GM23338 (cell line): Measurements from ENCODE around the gene SMCR8. TPM values are rescaled to one million over a fixed set of nuclear protein-coding genes. Genes with fewer than 3 reads are reported as not detected.

Experiments
- ATAC-seq: fragments of 200-7000 bp; cut with Tn5 transposase; 3 replicates; pipeline ENCODE4 v1.9.1; 2020
- DNase-seq: peaks from one replicate; pipeline ENCODE4 v3.0.0-alpha.2; 2015; ENCODE audit warnings: low spot score
- H2AFZ ChIP-seq: fragments of 200-600 bp; sonication (generic); 2 replicates; pipeline ENCODE4 v1.8.0; 2016; ENCODE audit warnings: antibody characterized with exemption, mild to moderate bottlenecking, moderate library complexity
- H3F3A ChIP-seq: fragments of 200-600 bp; sonication (generic); replicated peaks from 2 replicates; pipeline ENCODE4 v1.8.0; 2017; ENCODE audit warnings: antibody characterized with exemption, mixed run types, low read depth
- H3K27ac ChIP-seq: fragments of 200-600 bp; sonication (generic); 2 replicates; pipeline ENCODE4 v1.6.1; 2016; ENCODE audit warnings: low read depth
- H3K27me3 ChIP-seq: fragments of 200-600 bp; sonication (generic); 2 replicates; pipeline ENCODE4 v1.8.0; 2016; ENCODE audit warnings: mild to moderate bottlenecking, mixed run types, moderate library complexity; ENCODE audit not compliant: insufficient read depth
- H3K36me3 ChIP-seq: fragments of 200-600 bp; sonication (generic); 2 replicates; pipeline ENCODE4 v1.8.0; 2016; ENCODE audit warnings: mild to moderate bottlenecking; ENCODE audit not compliant: insufficient read depth
- H3K4me1 ChIP-seq: fragments of 200-600 bp; sonication (generic); 2 replicates; pipeline ENCODE4 v1.8.0; 2016; ENCODE audit warnings: mild to moderate bottlenecking, moderate library complexity; ENCODE audit not compliant: insufficient read depth
- H3K4me2 ChIP-seq: fragments of 200-600 bp; sonication (generic); 2 replicates; pipeline ENCODE4 v1.7.1; 2017; ENCODE audit warnings: mixed run types
- H3K4me3 ChIP-seq: fragments of 200-600 bp; sonication (generic); 2 replicates; pipeline ENCODE4 v1.6.1; 2016; ENCODE audit warnings: mixed run types
- H3K79me2 ChIP-seq: fragments of 200-600 bp; sonication (generic); replicated peaks from 2 replicates; pipeline ENCODE4 v1.8.0; 2017; ENCODE audit warnings: mild to moderate bottlenecking; ENCODE audit not compliant: insufficient read depth
- H3K9me2 ChIP-seq: fragments of 200-600 bp; sonication (generic); 2 replicates; pipeline ENCODE4 v1.8.0; 2017; ENCODE audit not compliant: insufficient read depth
- H4K20me1 ChIP-seq: fragments of 200-600 bp; sonication (generic); replicated peaks from 2 replicates; pipeline ENCODE4 v1.8.0; 2017; ENCODE audit warnings: mild to moderate bottlenecking; ENCODE audit not compliant: insufficient read depth
- H3K27ac Mint-ChIP-seq: 2 replicates; pipeline ENCODE4 v1.8.0; 2020; ENCODE audit warnings: inconsistent platforms, mild to moderate bottlenecking, moderate library complexity, mixed read lengths
- H3K27me3 Mint-ChIP-seq: 3 replicates; pipeline ENCODE4 v1.8.0; 2022; ENCODE audit warnings: low read depth, mild to moderate bottlenecking, moderate library complexity, mixed read lengths, inconsistent platforms; ENCODE audit not compliant: insufficient read depth, poor library complexity
- H3K36me3 Mint-ChIP-seq: 3 replicates; pipeline ENCODE4 v1.8.0; 2021; ENCODE audit warnings: low read depth, mild to moderate bottlenecking, inconsistent platforms, moderate library complexity, mixed read lengths
- H3K4me1 Mint-ChIP-seq: 3 replicates; pipeline ENCODE4 v1.8.0; 2020; ENCODE audit warnings: mild to moderate bottlenecking, inconsistent platforms, mixed read lengths
- H3K4me3 Mint-ChIP-seq: 3 replicates; pipeline ENCODE4 v1.8.0; 2021; ENCODE audit warnings: moderate library complexity, mild to moderate bottlenecking, inconsistent platforms, mixed read lengths
- H3K9me3 Mint-ChIP-seq: 3 replicates; pipeline ENCODE4 v1.8.0; 2020; ENCODE audit warnings: moderate library complexity, mild to moderate bottlenecking, inconsistent platforms, mixed read lengths
- CREB1 ChIP-seq: fragments of 250-450 bp; sonication (Bioruptor Pico); IDR thresholded peaks from 2 replicates; pipeline ENCODE4 v1.5.0; 2020; ENCODE audit warnings: low read depth, mild to moderate bottlenecking, moderate library complexity
- CTCF ChIP-seq, 2 experiments: fragments of 200-600 bp in 1 of 2; sonication (generic) in 1 of 2; conservative IDR thresholded peaks; 2 replicates each; pipeline versions ENCODE4 v1.5.1 to v1.6.1; 2016 to 2017; ENCODE audit warnings: antibody characterized with exemption in 2 of 2, low read depth in 2 of 2, mild to moderate bottlenecking in 2 of 2, moderate library complexity in 1 of 2
- EZH2 ChIP-seq: fragments of 200-600 bp; sonication (generic); IDR thresholded peaks from one replicate; pipeline ENCODE4 v1.8.0; 2017; ENCODE audit warnings: antibody characterized with exemption, mild to moderate bottlenecking, low read depth; ENCODE audit not compliant: unreplicated experiment
- EZH2phosphoT487 ChIP-seq: fragments of 200-600 bp; sonication (generic); IDR thresholded peaks from one replicate; pipeline ENCODE4 v1.8.1; 2018; ENCODE audit warnings: antibody characterized with exemption; ENCODE audit not compliant: unreplicated experiment
- JUNB ChIP-seq: IDR thresholded peaks from one replicate; pipeline ENCODE4 v1.6.1; 2016; ENCODE audit warnings: antibody characterized with exemption; ENCODE audit not compliant: unreplicated experiment
- NANOG ChIP-seq: IDR thresholded peaks from 2 replicates; pipeline ENCODE4 v1.6.1; 2016; ENCODE audit warnings: antibody characterized with exemption, borderline replicate concordance
- POLR2AphosphoS5 ChIP-seq: IDR thresholded peaks from 2 replicates; pipeline ENCODE4 v1.6.1; 2016; ENCODE audit warnings: antibody characterized with exemption, low read depth
- REST ChIP-seq: IDR thresholded peaks from one replicate; pipeline ENCODE4 v1.6.1; 2018; ENCODE audit warnings: antibody characterized with exemption; ENCODE audit not compliant: unreplicated experiment
- STAT1 ChIP-seq: IDR thresholded peaks from one replicate; pipeline ENCODE4 v1.6.1; 2016; ENCODE audit warnings: antibody characterized with exemption; ENCODE audit not compliant: unreplicated experiment
- ZNF114 ChIP-seq: fragments of 250-450 bp; sonication (Bioruptor Pico); IDR thresholded peaks from 2 replicates; pipeline ENCODE4 v1.5.0; 2020; ENCODE audit warnings: mild to moderate bottlenecking, moderate library complexity
- ZNF331 ChIP-seq: fragments of 250-450 bp; sonication (Bioruptor Pico); IDR thresholded peaks from 2 replicates; pipeline ENCODE4 v1.5.0; 2020; ENCODE audit warnings: low read depth, mild to moderate bottlenecking, moderate library complexity
- ZNF462 ChIP-seq: fragments of 250-450 bp; sonication (Bioruptor Pico); IDR thresholded peaks from 2 replicates; pipeline ENCODE4 v1.5.0; 2020; ENCODE audit warnings: mild to moderate bottlenecking, moderate library complexity
- polyA plus RNA-seq: library from polyadenylated mRNA; unstranded; fragments of >200 nt; fragmentation: Nextera tagmentation; extraction: Ambion mirVana; gene quantifications from 2 replicates; pipeline ENCODE4 v1.2.1, GENCODE V29; 2016
- total RNA-seq: library from RNA; depleted of rRNA; stranded (reverse); fragments of >200 nt; shearing (Covaris generic); gene quantifications from 2 replicates; pipeline ENCODE4 v1.2.3, GENCODE V29; 2014
- TF ChIP-seq, protein P1 (sequence below): IDR thresholded peaks from 2 replicates; pipeline ENCODE4 v1.6.1; 2016; ENCODE audit warnings: antibody characterized with exemption

Gene SMCR8
- total and polyA plus RNA-seq, 2 experiments from 2014 or later, result 1.5 to 20.1 TPM

GRCh38 chr17:18314059-18314730 lies 898 bp upstream of the SMCR8 start:
- Mint-ChIP-seq H3K27me3 (peaks cover 18% of the 10 kb centered on the region), H3K27ac (peak overlapping the region; percentile 86), H3K36me3 (peaks cover 60% of the 10 kb centered on the region), H3K9me3 (peaks cover 7% of the 10 kb centered on the region; the same call in 1 of the 3 replicates), H3K4me1 (peaks cover 36% of the 10 kb centered on the region), H3K4me3 (peak overlapping the region; percentile 88)
- Histone ChIP-seq H3F3A (0 out of 2 replicates have a peak, but pooled peaks cover under 1% of the 10 kb centered on the region), H3K4me1 (peaks cover 17% of the 10 kb centered on the region; the same call in 1 of the 2 replicates), H3K27me3 (no peaks in the 10 kb centered on the region), H3K36me3 (peaks cover 11% of the 10 kb centered on the region; the same call in 1 of the 2 replicates), H2AFZ (peak overlapping the region; percentile 90), H3K4me3 (peak overlapping the region; percentile 99), H3K79me2 (peaks cover 87% of the 10 kb centered on the region), H4K20me1 (peaks cover 21% of the 10 kb centered on the region), H3K9me2 (no peaks in the 10 kb centered on the region), H3K27ac (peak overlapping the region; percentile 100; the same call in 1 of the 2 replicates), H3K4me2 (peak overlapping the region; percentile 100)
- TF ChIP-seq EZH2, result no peak
- TF ChIP-seq, protein P1, sequence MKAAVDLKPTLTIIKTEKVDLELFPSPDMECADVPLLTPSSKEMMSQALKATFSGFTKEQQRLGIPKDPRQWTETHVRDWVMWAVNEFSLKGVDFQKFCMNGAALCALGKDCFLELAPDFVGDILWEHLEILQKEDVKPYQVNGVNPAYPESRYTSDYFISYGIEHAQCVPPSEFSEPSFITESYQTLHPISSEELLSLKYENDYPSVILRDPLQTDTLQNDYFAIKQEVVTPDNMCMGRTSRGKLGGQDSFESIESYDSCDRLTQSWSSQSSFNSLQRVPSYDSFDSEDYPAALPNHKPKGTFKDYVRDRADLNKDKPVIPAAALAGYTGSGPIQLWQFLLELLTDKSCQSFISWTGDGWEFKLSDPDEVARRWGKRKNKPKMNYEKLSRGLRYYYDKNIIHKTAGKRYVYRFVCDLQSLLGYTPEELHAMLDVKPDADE, result no peak
- no peak for TF ChIP-seq STAT1
- TF ChIP-seq NANOG, result no peak
- TF ChIP-seq CTCF (conservative IDR thresholded peaks at IDR 0.05; ENCODE audit: low read depth in 2 of 2), result no peak
- no peak for TF ChIP-seq CREB1 (CRISPR knock-in tag)
- no peak for TF ChIP-seq ZNF462 (CRISPR knock-in tag)
- TF ChIP-seq REST, result no peak
- TF ChIP-seq EZH2phosphoT487, result no peak
- no peak for TF ChIP-seq ZNF331 (CRISPR knock-in tag)
- TF ChIP-seq ZNF114 (CRISPR knock-in tag), result no peak
- no peak for TF ChIP-seq POLR2AphosphoS5
- no peak for TF ChIP-seq JUNB
- ATAC-seq (peak; percentile 9), DNase-seq (no peak)
